ENCODE data around the gene RAD54L. TPM values are rescaled to one million over a fixed set of nuclear protein-coding genes. Genes with fewer than 3 reads are reported as not detected.

RAD54L gene
- total RNA-seq, 1 donor from 2014 or later: 0.71 TPM

- Histone ChIP-seq H3K4me1 (peaks cover 3% of the 10 kb centered on the region), H3K4me3 (no peak overlapping the region), H3K9me3 (replicated peaks) (no peaks in the 10 kb centered on the region), H3K27me3 (ENCODE audit: low read depth) (no peaks in the 10 kb centered on the region), H3K36me3 (peaks cover 70% of the 10 kb centered on the region), H3K27ac (replicated peaks) (no peak overlapping the region)
- no peak for DNase-seq
- TF ChIP-seq CTCF (IDR thresholded peaks at IDR 0.05; ENCODE audit: borderline replicate concordance): no peak
- intact Hi-C loops (cut with micrococcal nuclease): no loop called here
Measured at GRCh38 chr1:46289976-46290375, 42.4 kb downstream of the RAD54L start.

- Histone ChIP-seq H3K27me3 (ENCODE audit: low read depth) (no peaks in the 10 kb centered on the region), H3K36me3 (peaks cover 63% of the 10 kb centered on the region), H3K9me3 (replicated peaks) (no peaks in the 10 kb centered on the region), H3K4me1 (peaks cover 28% of the 10 kb centered on the region), H3K4me3 (no peak overlapping the region), H3K27ac (replicated peaks) (no peak overlapping the region)
- DNase-seq: no peak
- intact Hi-C loops (cut with micrococcal nuclease): no loop called here
- TF ChIP-seq CTCF (IDR thresholded peaks at IDR 0.05; ENCODE audit: borderline replicate concordance): no peak
Measured at GRCh38 chr1:46295306-46295705, 47.7 kb downstream of the RAD54L start.

- no peak for TF ChIP-seq CTCF (IDR thresholded peaks at IDR 0.05; ENCODE audit: borderline replicate concordance)
- H3K27ac ChIP-seq (replicated peaks): peak overlapping the region; percentile 98
- no peak for DNase-seq
- no peaks in the 10 kb centered on the region for H3K27me3 ChIP-seq (ENCODE audit: low read depth)
- intact Hi-C loops (cut with micrococcal nuclease): no loop called here
- no peaks in the 10 kb centered on the region for H3K9me3 ChIP-seq (replicated peaks)
- peaks cover 55% of the 10 kb centered on the region for H3K4me1 ChIP-seq
- peaks cover 48% of the 10 kb centered on the region for H3K36me3 ChIP-seq
- no peak overlapping the region for H3K4me3 ChIP-seq
Measured at GRCh38 chr1:46298387-46298786, 50.8 kb downstream of the RAD54L start.

GRCh38 chr1:46300673-46301405 lies 53.3 kb downstream of the RAD54L start:
- peaks cover 24% of the 10 kb centered on the region for H3K36me3 ChIP-seq
- H3K27ac ChIP-seq (replicated peaks): peak overlapping the region; percentile 98
- no peak for TF ChIP-seq CTCF (IDR thresholded peaks at IDR 0.05; ENCODE audit: borderline replicate concordance)
- intact Hi-C loops (cut with micrococcal nuclease): no loop called here
- H3K4me3 ChIP-seq: peak overlapping the region; percentile 99
- H3K27me3 ChIP-seq (ENCODE audit: low read depth): no peaks in the 10 kb centered on the region
- no peaks in the 10 kb centered on the region for H3K9me3 ChIP-seq (replicated peaks)
- H3K4me1 ChIP-seq: peaks cover 75% of the 10 kb centered on the region
- DNase-seq: no peak

GRCh38 chr1:46301406-46301807 lies 53.8 kb downstream of the RAD54L start:
- Histone ChIP-seq H3K4me1 (peaks cover 81% of the 10 kb centered on the region), H3K27ac (replicated peaks) (peak overlapping the region; percentile 98), H3K27me3 (ENCODE audit: low read depth) (no peaks in the 10 kb centered on the region), H3K9me3 (replicated peaks) (no peaks in the 10 kb centered on the region), H3K4me3 (peak overlapping the region; percentile 99), H3K36me3 (peaks cover 19% of the 10 kb centered on the region)
- TF ChIP-seq CTCF (IDR thresholded peaks at IDR 0.05; ENCODE audit: borderline replicate concordance): no peak
- intact Hi-C loops (cut with micrococcal nuclease): no loop called here
- no peak for DNase-seq
